LNCAP (cell line): ENCODE data around the gene PNMA8C.

Experiments used
- TF ChIP-seq, protein P1 (sequence below): fragments of 450-650 bp; IDR thresholded peaks from 2 replicates; pipeline ENCODE4 v1.5.1; 2017; ENCODE audit warnings: mild to moderate bottlenecking

PNMA8C gene

GRCh38 chr19:46426506-46427162 is 2.1 kb downstream of the PNMA8C start:
- TF ChIP-seq, protein P1, sequence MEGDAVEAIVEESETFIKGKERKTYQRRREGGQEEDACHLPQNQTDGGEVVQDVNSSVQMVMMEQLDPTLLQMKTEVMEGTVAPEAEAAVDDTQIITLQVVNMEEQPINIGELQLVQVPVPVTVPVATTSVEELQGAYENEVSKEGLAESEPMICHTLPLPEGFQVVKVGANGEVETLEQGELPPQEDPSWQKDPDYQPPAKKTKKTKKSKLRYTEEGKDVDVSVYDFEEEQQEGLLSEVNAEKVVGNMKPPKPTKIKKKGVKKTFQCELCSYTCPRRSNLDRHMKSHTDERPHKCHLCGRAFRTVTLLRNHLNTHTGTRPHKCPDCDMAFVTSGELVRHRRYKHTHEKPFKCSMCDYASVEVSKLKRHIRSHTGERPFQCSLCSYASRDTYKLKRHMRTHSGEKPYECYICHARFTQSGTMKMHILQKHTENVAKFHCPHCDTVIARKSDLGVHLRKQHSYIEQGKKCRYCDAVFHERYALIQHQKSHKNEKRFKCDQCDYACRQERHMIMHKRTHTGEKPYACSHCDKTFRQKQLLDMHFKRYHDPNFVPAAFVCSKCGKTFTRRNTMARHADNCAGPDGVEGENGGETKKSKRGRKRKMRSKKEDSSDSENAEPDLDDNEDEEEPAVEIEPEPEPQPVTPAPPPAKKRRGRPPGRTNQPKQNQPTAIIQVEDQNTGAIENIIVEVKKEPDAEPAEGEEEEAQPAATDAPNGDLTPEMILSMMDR = no peak

DNA sequence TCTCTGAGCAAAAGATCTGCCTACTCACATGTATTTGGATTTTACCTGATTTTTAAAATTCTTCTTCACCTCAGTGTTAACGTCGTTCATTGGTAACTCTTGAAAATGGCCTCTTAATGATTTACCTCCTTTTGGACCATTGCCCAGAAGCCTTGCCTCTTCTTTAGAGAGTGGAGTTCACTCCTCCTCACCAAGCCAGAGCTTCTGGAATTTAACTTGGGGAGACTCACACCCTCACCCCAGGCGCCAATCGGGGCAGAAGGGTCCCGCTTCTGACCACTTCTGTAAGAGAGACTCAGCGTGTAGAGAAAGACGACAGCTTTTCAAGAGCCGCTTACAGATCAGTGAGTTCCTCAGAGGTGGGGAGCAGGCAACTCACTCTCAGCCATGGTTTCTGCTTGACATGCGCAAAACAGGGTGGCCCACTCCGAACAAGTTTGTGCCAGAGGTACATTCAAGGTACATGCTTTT is 2.7 kb downstream of the PNMA8C start:
- TF ChIP-seq, protein P1 = no peak

- TF ChIP-seq, protein P1 = no peak
These were observed 5.5 kb downstream of the PNMA8C start for GRCh38 chr19:46423188-46423587.

DNA sequence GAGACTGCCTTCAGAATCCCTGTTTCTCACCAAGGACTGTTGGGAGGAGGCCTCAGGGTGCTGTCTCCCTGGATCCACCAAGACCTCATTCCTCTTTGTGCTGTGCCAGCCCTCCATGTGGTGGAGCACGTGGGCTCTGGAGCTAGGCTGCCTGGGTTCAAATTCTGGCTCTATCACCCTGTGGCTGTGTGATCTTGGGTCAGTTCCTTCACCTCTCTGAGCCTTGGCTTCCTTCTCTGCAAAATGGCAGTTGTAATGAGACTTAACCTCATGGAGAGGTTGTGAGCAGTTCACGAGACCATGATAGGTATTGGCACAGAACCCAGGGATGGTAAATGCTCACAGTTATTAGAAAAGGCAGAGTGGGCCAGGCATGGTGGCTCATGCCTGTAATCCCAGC is 6.4 kb downstream of the PNMA8C start:
- TF ChIP-seq, protein P1 = no peak

DNA sequence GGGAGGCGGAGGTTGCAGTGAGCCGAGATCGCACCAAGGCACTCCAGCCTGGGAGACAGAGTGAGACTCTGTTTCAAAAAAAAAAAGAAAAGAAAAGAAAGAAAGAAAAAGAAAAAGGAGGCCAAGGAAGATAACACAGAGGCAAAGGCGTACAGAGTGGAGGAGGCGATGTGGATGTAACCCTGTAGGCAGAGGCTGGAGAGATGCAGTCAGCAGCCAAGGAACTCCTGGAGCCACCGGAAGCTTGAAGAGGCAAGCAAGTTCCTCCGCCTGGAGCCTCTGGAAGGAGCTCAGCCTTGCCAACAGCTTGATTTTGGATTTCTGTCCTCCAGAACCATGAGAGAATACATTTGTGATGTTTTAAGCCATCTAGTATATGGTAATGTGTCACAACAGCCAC is 8.7 kb downstream of the PNMA8C start:
- TF ChIP-seq, protein P1 = no peak

DNA sequence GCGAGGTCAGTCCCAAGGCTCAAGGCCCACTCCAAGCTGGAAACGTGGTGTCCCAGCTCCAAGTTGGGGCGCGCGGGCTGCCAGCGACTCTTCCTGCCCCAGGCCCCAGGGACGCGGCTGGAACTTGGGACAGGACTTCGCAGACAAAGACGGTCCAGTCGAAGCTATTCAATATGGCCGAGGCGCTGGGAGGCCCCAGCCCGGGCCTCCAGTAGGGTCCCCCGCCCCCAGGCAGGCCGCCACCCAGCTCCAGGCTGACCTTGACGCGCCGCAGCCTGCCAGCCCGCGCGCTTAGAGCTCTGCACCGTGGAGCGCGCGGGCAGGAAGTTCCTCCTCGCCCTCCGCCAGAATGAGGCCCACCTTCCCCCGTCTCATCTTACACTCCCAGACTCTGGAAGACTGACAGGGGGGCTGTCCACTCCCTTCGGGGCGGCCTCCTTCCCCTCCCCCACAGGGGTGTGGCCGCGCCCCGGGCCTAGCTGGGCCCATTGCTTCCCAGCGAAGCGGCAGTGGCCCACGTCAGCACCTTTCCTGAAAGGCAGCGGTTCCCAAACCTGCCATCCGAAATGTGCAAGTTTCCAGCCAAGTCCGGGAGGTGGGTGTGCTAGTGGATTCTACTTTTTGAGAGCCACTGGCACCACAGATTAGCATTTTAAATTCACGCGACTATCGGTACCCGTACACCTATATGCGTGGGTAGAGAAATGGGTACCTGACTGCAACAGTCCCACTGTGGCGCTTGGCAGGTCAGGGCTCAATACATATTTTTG is 15.3 kb downstream of the PNMA8C start, which contains the start of gene CCDC8:
Gene CCDC8, minus strand, starts transcription at position 303 of the 770 bp plus-strand sequence. CDS start 754 bp downstream, outside the sequence.
- TF ChIP-seq, protein P1 = no peak

DNA sequence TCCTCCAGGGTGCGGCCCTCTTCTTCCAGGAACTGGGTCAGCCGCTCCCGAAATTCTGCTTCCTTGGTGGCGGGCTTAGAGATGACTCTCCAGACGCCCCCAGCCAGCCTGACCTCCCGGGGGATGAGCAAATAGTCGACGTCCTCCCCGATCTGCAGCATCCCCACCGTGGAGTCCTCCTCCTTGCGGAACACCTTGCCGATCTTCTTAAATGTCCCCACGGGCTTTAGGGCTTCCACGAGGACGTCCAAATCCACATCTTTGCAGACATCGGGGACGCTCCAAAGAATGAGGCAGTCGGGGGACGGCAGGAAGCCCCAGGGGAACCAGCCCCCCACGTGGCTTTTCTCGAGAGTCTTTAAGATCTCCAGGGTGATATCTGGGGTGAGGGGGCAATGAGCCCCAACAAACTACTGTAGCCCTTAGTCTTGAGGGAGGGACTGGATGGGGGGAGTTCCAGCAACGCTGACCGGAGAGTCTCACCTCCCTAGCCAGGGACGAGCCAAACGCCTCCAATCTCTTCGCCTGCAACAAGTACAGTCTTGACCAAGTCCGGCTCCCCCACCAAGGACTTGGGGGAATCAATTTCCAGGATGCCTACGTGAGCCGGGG is 16.0 kb downstream of the PNMA8C start:
- TF ChIP-seq, protein P1 = no peak
